Central memory CD8-positive, alpha-beta T cell (primary cell): ENCODE data around the gene NRIP1.

Experiments
- ATAC-seq: fragments of 150-1000 bp; cut with Tn5 transposase; replicated peaks from 2 replicates; pipeline ENCODE4 v1.10.0; 2022; ENCODE audit warnings: mild to moderate bottlenecking, moderate FRiP score, moderate number of reproducible peaks; ENCODE audit not compliant: poor library complexity, severe bottlenecking; ENCODE audit errors: extremely low read depth
- DNase-seq, 2 donors: peaks; one replicate each; pipeline ENCODE4 v3.0.0; 2021; ENCODE audit warnings: low spot score in 2 of 2
- H3K27ac Mint-ChIP-seq: one replicate; pipeline ENCODE4 v1.8.0; 2022; ENCODE audit warnings: low read depth, mild to moderate bottlenecking, moderate library complexity, mixed read lengths
- H3K27me3 Mint-ChIP-seq: one replicate; pipeline ENCODE4 v1.8.0; 2022; ENCODE audit warnings: mixed read lengths
- H3K36me3 Mint-ChIP-seq: one replicate; pipeline ENCODE4 v1.8.0; 2022; ENCODE audit warnings: mild to moderate bottlenecking, moderate library complexity, mixed read lengths; ENCODE audit not compliant: insufficient read depth
- H3K4me1 Mint-ChIP-seq: one replicate; pipeline ENCODE4 v1.8.0; 2022; ENCODE audit warnings: mixed read lengths
- H3K4me3 Mint-ChIP-seq: one replicate; pipeline ENCODE4 v1.8.0; 2022; ENCODE audit warnings: mild to moderate bottlenecking, moderate library complexity, mixed read lengths
- H3K9me3 Mint-ChIP-seq: one replicate; pipeline ENCODE4 v1.8.0; 2022; ENCODE audit warnings: mixed read lengths

NRIP1 gene

DNA sequence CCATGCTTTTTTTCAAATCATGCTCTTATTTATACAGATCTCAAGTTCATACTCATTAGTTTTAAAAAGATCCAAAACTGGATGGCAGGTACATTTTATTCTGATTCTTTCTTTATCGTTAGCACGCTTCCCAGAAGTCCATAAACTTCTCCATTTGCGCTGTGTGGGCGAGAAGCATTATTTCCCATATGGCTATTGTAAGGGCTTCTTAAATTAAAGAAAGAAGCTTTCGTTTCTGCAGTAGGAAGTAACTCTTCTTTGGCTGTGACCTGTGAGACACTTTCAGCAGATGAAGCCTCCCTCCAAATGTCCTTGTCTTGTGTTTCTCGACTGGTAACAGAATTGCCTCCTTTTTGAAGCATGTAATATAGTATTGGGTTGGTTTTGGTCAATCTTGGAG, 100.2 kb downstream of the NRIP1 start:
- peaks cover 9% of the 10 kb centered on the region for H3K36me3 Mint-ChIP-seq
- ATAC-seq (no peak), DNase-seq (no peak)
- no peak overlapping the region for H3K4me3 Mint-ChIP-seq
- no peak overlapping the region for H3K27ac Mint-ChIP-seq
- no peaks in the 10 kb centered on the region for H3K27me3 Mint-ChIP-seq
- H3K4me1 Mint-ChIP-seq: peaks cover 5% of the 10 kb centered on the region
- no peaks in the 10 kb centered on the region for H3K9me3 Mint-ChIP-seq

DNA sequence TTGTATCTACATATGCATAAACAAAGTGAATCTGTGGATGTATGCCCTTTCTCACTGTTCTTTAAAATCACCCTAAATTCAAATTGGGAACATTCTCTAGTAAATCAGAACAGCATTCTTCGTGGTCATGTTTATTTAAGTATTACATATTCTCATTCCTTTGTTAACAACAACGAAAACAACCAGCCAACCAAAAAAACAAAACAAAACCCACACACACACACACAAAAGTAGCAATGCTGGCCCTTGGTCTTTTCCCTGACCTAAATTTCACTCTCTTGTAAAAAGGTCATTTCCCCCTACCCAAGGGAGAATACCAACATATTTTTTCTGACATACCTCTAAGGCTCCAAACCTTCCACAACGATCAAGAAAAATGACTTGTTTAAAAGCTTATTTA, 102.6 kb downstream of the NRIP1 start:
- Mint-ChIP-seq H3K4me3 (no peak overlapping the region), H3K36me3 (peaks cover 7% of the 10 kb centered on the region), H3K4me1 (no peaks in the 10 kb centered on the region), H3K9me3 (no peaks in the 10 kb centered on the region), H3K27ac (no peak overlapping the region), H3K27me3 (no peaks in the 10 kb centered on the region)
- DNase-seq (no peak), ATAC-seq (no peak)

DNA sequence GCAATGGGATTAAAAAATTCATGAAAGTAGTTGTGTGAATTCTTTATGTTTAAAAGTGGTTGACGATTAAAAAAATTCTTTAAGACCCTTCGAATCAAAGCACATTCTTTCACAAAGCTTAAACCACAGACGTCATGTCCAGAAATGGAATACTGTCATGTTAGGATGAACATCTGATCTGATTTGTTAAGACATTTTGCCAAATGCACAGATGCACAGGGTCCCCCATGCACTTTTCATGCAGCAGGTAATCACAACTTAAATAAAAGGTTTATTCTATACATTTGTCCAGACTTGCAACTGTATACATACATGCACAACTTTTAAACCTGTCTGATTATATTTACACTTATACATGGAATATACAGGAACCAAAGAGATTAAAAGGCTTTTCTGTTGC, 103.3 kb downstream of the NRIP1 start:
- Mint-ChIP-seq H3K4me3 (no peak overlapping the region), H3K27me3 (no peaks in the 10 kb centered on the region), H3K36me3 (peaks cover 3% of the 10 kb centered on the region), H3K9me3 (no peaks in the 10 kb centered on the region), H3K4me1 (no peaks in the 10 kb centered on the region), H3K27ac (no peak overlapping the region)
- ATAC-seq (no peak), DNase-seq (no peak)

DNA sequence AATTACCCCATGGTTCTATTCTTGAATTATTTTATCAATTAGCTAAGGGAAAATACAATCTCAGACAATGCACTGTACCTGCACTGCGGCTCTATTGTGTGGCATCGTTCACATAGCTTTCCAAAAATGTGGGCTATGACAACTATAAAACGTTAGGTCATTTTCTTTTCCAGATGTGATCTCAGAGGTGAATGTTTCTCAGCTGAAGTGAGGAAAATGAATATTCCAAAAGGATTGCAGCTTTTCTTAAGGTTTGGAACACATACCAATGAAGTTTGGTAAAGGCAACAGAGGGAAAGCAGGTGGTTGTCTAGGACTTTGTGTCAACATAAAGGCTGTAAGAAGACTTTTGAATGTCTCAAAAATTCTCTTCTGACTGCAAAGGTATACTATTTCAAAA, 105.5 kb downstream of the NRIP1 start:
- Mint-ChIP-seq H3K27ac (no peak overlapping the region), H3K4me3 (no peak overlapping the region), H3K9me3 (no peaks in the 10 kb centered on the region), H3K27me3 (no peaks in the 10 kb centered on the region), H3K36me3 (no peaks in the 10 kb centered on the region), H3K4me1 (no peaks in the 10 kb centered on the region)
- ATAC-seq (no peak), DNase-seq (no peak)

DNA sequence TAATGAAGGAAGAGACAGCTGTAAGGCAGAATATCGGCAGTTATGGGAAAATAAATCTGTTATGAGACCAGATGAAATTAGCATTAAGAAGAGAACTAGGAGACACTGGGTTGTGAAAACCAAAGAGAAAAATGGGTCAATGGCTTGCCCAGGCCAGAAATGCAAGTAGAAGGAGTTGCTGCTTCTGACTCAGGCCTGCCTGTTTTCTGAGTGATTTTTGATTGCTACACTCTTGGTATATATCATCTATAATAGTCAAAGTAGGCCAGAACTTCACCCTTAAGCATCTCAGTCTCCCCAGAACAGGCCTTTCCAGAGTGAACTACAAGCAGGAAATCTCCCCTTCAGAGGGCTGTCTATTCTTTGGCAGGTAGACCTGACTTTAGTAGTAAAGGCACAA, 107.0 kb downstream of the NRIP1 start:
- no peaks in the 10 kb centered on the region for H3K4me1 Mint-ChIP-seq
- H3K27ac Mint-ChIP-seq: no peak overlapping the region
- no peak overlapping the region for H3K4me3 Mint-ChIP-seq
- ATAC-seq (no peak), DNase-seq (no peak)
- no peaks in the 10 kb centered on the region for H3K27me3 Mint-ChIP-seq
- no peaks in the 10 kb centered on the region for H3K9me3 Mint-ChIP-seq
- no peaks in the 10 kb centered on the region for H3K36me3 Mint-ChIP-seq

DNA sequence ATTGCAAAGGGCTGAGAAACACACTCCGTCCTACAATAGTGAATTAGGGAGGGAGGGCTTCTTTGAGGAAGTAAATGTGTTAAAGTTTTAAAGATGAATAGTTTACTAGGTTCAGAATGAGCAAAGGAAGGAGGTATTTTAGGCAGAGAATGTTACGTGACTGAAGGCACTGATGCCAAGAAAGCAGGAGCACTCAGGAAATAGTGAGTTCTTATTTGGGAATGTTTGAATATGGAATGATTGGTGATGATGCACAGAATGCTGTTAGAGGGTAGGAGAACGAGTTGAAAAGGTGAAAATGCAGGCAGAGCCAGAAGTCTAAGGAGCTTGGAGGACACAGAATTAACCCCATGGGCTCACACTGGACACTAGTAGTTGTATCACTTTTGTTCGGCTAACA, 108.0 kb downstream of the NRIP1 start:
- Mint-ChIP-seq H3K27me3 (peaks cover 10% of the 10 kb centered on the region), H3K9me3 (no peaks in the 10 kb centered on the region), H3K4me3 (no peak overlapping the region), H3K36me3 (no peaks in the 10 kb centered on the region), H3K27ac (no peak overlapping the region), H3K4me1 (no peaks in the 10 kb centered on the region)
- DNase-seq (no peak), ATAC-seq (no peak)

DNA sequence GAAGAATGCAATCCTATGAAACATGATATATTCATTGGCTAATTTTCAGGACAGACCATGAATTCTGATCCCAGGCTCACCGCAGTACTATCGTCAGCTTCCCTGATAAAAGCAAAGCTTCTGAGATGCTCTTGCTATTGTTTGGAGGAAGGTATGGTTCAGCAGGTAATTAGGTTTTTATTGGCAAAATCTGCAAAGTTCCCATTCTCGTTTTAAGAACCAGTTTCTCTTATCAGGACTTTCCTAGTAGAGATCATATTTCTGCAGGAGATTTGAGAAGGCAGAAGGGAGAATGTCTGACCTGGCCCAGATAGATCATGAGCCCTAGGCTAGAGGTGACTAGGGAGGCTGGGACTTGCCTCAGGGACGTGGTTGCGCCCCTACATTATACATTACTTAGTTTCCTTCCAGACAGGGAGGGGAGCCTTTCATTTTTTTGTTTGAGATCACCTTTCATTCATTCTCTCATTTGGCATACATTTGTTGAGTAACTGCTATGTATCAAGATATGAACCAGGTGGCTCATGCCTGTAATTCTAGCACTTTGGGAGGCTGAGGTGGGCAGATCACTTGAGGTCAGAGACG, 108.8 kb downstream of the NRIP1 start:
- Mint-ChIP-seq H3K27me3 (peaks cover 10% of the 10 kb centered on the region), H3K4me3 (no peak overlapping the region), H3K27ac (no peak overlapping the region), H3K36me3 (no peaks in the 10 kb centered on the region), H3K4me1 (no peaks in the 10 kb centered on the region), H3K9me3 (no peaks in the 10 kb centered on the region)
- DNase-seq (no peak), ATAC-seq (no peak)

DNA sequence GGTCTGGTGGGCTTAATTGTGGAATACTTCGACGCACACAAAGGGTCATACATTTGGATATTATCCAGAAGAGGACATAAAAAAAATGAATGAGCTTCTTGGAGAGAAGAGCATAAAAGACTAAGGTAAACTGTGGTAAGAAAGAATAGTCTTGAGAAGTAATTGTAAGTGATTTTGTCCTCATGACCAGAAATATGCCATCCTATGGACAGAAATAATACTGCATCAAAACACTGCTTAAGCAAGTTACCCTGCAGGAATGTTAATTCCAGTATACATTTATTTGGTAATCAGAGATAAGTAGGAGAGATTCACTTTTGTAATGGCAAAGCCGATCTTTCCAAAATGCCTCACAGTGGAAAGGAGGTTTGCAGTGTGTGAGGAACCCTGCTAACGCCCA, 111.9 kb downstream of the NRIP1 start:
- H3K36me3 Mint-ChIP-seq: no peaks in the 10 kb centered on the region
- H3K9me3 Mint-ChIP-seq: peaks cover 6% of the 10 kb centered on the region
- no peak overlapping the region for H3K27ac Mint-ChIP-seq
- no peak for DNase-seq
- H3K27me3 Mint-ChIP-seq: peaks cover 10% of the 10 kb centered on the region
- H3K4me3 Mint-ChIP-seq: no peak overlapping the region
- no peaks in the 10 kb centered on the region for H3K4me1 Mint-ChIP-seq
- ATAC-seq: no peak

DNA sequence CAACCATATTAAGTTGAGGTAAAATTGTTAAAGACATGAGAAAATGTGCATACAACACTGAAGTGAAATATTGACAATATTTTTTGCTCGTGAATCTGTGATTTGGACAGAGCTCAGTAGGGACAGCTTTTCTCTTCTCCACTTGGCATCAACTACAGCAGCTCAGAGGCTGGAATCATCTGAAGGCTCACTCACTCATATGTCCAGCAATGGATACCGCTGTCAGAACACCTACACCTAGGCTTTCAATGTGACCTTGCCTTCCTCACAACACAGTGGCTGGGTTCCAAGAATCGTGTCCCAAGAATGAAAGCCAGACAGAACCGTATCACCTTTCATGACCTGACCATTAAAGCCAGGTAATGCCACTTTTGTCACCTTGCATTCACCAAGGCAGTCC, 115.2 kb downstream of the NRIP1 start:
- Mint-ChIP-seq H3K4me1 (no peaks in the 10 kb centered on the region), H3K27ac (no peak overlapping the region), H3K27me3 (peaks cover 10% of the 10 kb centered on the region), H3K36me3 (no peaks in the 10 kb centered on the region), H3K4me3 (no peak overlapping the region), H3K9me3 (peaks cover 6% of the 10 kb centered on the region)
- ATAC-seq: no peak
- no peak for DNase-seq

DNA sequence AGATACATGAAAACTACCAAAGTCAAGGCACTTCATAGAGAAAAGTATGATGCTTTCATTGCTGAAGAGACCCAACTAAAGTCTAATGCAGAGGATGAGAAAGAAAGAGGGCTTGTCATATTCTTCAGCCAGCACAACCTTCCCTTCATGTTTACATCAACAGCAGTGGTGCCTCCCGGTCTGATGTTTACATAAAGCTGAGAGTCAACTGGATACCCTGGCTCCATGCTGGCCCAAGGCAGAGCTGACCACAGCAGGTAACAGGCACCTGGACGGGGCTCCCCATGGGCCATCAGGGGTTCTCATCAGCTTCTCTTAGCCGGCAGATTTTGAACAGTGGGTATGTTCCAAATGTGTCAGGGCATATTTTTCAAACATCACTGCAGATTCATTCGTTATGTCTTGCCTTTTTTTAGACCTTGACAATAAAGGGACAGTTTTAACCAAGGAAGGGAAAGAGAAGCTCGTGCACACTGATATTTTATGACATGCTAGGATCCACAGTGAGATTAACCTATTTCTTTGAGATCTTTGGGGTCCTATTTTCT, 117.1 kb downstream of the NRIP1 start:
- no peaks in the 10 kb centered on the region for H3K4me1 Mint-ChIP-seq
- peaks cover 9% of the 10 kb centered on the region for H3K27me3 Mint-ChIP-seq
- H3K36me3 Mint-ChIP-seq: no peaks in the 10 kb centered on the region
- H3K27ac Mint-ChIP-seq: no peak overlapping the region
- H3K4me3 Mint-ChIP-seq: no peak overlapping the region
- ATAC-seq (no peak), DNase-seq (no peak)
- H3K9me3 Mint-ChIP-seq: peaks cover 6% of the 10 kb centered on the region

DNA sequence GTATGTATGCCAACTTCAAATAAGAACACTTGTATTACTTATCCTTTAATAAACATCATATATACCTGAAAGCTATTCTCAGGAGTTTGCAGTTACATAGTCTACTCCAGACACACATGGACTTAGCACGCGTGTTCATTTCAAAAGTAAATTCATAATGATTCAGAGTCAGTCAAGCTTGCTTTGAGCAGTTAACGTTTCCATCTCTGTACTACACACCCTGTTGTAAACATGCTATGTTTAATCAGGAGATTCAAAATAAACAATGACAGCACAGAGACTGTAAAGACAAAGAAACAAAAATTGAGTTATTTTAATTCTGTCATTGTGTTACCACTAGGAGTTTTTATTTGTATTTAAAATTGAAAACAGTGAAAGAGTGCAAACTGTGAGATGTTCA, 119.6 kb downstream of the NRIP1 start:
- H3K27me3 Mint-ChIP-seq: no peaks in the 10 kb centered on the region
- no peak overlapping the region for H3K27ac Mint-ChIP-seq
- no peak for DNase-seq
- no peaks in the 10 kb centered on the region for H3K36me3 Mint-ChIP-seq
- no peaks in the 10 kb centered on the region for H3K4me1 Mint-ChIP-seq
- no peak for ATAC-seq
- H3K4me3 Mint-ChIP-seq: no peak overlapping the region
- peaks cover 11% of the 10 kb centered on the region for H3K9me3 Mint-ChIP-seq

DNA sequence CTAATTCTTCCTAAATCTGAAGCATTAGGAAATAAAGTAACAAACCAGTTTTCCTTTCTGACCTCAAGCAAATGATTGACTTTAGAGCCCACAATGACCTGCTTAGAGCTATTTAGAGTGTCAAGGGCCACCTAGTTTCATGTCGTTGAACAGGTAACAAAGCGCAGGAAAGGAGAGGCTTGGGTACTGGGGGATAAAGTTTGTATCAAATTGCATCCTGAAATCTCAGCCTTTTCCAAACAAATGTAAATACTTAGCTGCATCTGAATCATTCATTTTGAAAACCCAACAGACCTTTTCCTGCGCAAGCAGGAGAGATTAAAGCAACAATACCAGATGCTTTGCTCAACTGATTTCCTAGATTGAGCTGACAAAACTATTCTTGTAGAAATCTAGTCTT, 121.2 kb downstream of the NRIP1 start:
- H3K4me1 Mint-ChIP-seq: no peaks in the 10 kb centered on the region
- H3K27me3 Mint-ChIP-seq: no peaks in the 10 kb centered on the region
- no peaks in the 10 kb centered on the region for H3K36me3 Mint-ChIP-seq
- peaks cover 8% of the 10 kb centered on the region for H3K9me3 Mint-ChIP-seq
- no peak for DNase-seq
- no peak overlapping the region for H3K4me3 Mint-ChIP-seq
- ATAC-seq: no peak
- no peak overlapping the region for H3K27ac Mint-ChIP-seq

DNA sequence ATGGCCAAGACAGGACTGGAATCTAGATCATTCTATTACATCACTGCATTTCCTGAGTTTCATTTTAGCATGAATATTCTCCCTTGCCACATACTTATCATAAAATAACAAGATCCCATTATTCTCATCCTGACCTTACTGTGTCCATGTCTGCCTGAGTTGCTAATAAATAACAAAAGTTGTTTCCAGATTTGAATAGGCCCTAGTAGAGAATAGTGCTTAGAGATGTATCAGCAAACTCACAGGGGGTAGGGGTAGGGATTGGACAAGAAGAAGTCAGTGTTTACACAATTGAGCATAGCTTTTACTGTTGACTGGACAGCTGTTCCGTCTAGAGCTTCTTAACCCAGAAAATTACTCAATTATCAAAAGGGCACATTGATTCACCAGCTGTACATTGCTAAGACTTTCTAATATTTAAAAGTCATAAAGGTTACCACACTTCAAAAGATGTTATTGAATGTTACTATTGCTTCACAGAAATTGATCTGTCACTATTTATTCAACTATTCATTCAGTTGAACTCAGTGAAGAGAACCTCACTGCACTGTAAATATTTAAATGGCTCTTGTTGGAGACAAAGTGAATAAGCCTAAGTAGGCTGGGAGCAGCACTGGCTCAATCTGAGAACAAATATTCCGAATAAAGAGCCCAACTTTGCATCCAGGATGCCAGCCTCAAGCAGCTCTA, 121.9 kb downstream of the NRIP1 start:
- Mint-ChIP-seq H3K27me3 (no peaks in the 10 kb centered on the region), H3K27ac (no peak overlapping the region), H3K9me3 (peaks cover 12% of the 10 kb centered on the region), H3K4me3 (no peak overlapping the region), H3K36me3 (no peaks in the 10 kb centered on the region), H3K4me1 (no peaks in the 10 kb centered on the region)
- DNase-seq: no peak
- no peak for ATAC-seq
